HL-60 (cell line): ENCODE measurements around the gene FLT3LG.
"Not testable (repeated sequence)": the region's sequence is repeated elsewhere in the genome, so short reads cannot be mapped to it uniquely, and the experiment has no call there.

ENCODE experiments used
- DNase-seq, 2 experiments: peaks; one replicate each; pipeline ENCODE4 v3.0.0-alpha.2; 2010 to 2020; ENCODE audit warnings: low read depth in 1 of 2, low spot score in 1 of 2
- H3K27ac ChIP-seq: fragments of 250-450 bp; sonication (Bioruptor Pico); replicated peaks from 2 replicates; pipeline ENCODE4 v1.5.1; 2020; ENCODE audit warnings: mild to moderate bottlenecking, moderate library complexity
- H3K27me3 ChIP-seq: fragments of 250-450 bp; sonication (Bioruptor Pico); 2 replicates; pipeline ENCODE4 v1.5.1; 2021; ENCODE audit warnings: mild to moderate bottlenecking, moderate library complexity; ENCODE audit not compliant: insufficient read depth, poor library complexity, severe bottlenecking
- H3K4me3 ChIP-seq: replicated peaks from 2 replicates; pipeline ENCODE4 v1.5.1; 2011; ENCODE audit warnings: mild to moderate bottlenecking, control low read depth, low read length; ENCODE audit not compliant: insufficient read depth
- CTCF ChIP-seq: IDR thresholded peaks from one replicate; pipeline ENCODE4 v1.5.1; 2011; ENCODE audit warnings: low read length, control low read depth, inconsistent platforms; ENCODE audit not compliant: insufficient read depth
- GABPA ChIP-seq: IDR thresholded peaks from 2 replicates; pipeline ENCODE4 v1.6.1; 2012; ENCODE audit warnings: low read depth
- POLR2AphosphoS5 ChIP-seq: IDR thresholded peaks from 2 replicates; pipeline ENCODE4 v1.6.1; 2012; ENCODE audit warnings: low read depth
- REST ChIP-seq: IDR thresholded peaks from 2 replicates; pipeline ENCODE4 v1.6.1; 2012; ENCODE audit warnings: low read depth; ENCODE audit not compliant: insufficient replicate concordance
- SPI1 ChIP-seq: IDR thresholded peaks from 2 replicates; pipeline ENCODE4 v1.6.1; 2012; ENCODE audit warnings: low read depth, mild to moderate bottlenecking, borderline replicate concordance

Gene FLT3LG

GRCh38 chr19:49459388-49459787 lies 14.6 kb upstream of the FLT3LG start:
- H3K27me3 ChIP-seq, result no peaks in the 10 kb centered on the region
- H3K4me3 ChIP-seq, result no peak overlapping the region
- H3K27ac ChIP-seq, result no peak overlapping the region
- DNase-seq, result no peak
- TF ChIP-seq SPI1, result no peak

DNA sequence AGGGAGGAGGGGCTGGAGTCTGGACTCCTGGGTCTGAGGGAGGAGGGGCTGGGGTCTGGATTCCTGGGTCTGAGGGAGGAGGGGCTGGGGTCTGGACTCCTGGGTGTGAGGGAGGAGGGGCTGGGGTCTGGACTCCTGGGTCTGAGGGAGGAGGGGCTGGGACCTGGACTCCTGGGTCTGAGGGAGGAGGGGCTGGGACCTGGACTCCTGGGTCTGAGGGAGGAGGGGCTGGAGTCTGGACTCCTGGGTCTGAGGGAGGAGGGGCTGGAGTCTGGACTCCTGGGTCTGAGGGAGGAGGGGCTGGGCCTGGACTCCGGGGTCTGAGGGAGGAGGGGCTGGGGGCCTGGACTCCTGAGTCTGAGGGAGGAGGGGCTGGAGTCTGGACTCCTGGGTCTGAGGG lies 12.9 kb upstream of the FLT3LG start:
- DNase-seq, H3K27ac ChIP-seq: not testable (repeated sequence)

GRCh38 chr19:49461656-49462055 lies 12.4 kb upstream of the FLT3LG start:
- no peak for DNase-seq
- H3K27ac ChIP-seq, result no peak overlapping the region
- H3K4me3 ChIP-seq, result no peak overlapping the region
- H3K27me3 ChIP-seq, result no peaks in the 10 kb centered on the region
- TF ChIP-seq GABPA (no peak), REST (no peak), POLR2AphosphoS5 (no peak), SPI1 (no peak), CTCF (no peak)

More for the DNA sequence above, 12.9 kb upstream of the FLT3LG start:
- not testable (repeated sequence) for H3K27me3 ChIP-seq, H3K4me3 ChIP-seq

DNA sequence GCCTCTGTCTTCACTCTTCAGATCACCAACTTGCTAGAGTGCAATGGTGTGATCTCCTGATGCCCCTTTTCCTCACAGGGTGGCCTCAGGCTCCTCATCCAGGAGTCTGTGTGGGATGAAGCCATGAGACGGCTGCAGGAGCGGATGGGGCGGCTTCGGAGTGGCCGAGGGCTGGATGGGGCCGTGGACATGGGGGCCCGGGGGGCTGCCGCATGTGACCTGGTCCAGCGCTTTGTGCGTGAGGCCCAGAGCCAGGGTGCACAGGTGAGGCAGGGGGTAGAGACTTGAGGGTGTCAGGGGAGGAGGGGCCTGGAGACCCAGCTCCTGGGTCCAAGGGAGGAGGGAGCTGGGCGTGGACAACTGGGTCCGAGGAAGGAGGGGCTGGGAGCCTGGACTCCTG lies 11.5 kb upstream of the FLT3LG start:
- TF ChIP-seq CTCF (no peak), SPI1 (no peak), POLR2AphosphoS5 (no peak), REST (no peak), GABPA (no peak)
- no peaks in the 10 kb centered on the region for H3K27me3 ChIP-seq
- H3K4me3 ChIP-seq, result no peak overlapping the region
- no peak overlapping the region for H3K27ac ChIP-seq
- no peak for DNase-seq

DNA sequence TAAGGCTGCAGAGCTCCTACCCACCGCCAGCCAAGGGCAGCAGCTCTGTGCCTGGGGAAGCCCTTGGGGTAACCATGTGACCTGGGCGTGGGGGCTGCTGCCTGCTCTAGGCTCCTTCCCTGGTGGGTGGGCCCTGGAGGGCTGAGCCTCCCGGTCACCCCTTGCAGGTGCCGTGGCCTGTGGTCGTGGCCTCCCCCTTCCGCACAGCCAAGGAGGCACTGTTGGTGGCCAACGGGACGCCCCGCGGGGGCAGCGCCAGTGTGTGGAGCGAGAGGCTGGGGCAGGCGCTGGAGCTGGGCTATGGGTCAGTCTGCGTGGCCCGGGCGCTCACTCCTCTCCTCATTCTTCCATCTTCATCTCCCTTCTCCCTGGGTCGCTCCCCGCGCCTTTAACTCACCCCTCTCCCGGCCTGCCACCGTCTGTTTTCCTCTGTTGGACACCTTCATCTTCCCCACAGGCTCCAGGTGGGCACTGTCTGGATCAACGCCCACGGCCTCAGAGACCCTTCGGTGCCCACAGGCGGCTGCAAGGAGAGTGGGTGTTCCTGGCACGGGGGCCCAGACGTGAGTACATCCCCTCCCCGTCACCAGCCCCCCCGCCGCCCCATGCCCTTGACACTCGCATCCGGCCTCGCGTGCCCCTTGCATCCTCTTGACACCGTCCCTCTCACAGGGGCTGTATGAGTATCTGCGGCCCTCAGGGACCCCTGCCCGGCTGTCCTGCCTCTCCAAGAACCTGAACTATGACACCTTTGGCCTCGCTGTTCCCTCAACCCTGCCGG lies 9.9 kb upstream of the FLT3LG start:
- H3K4me3 ChIP-seq, result no peak overlapping the region
- DNase-seq, result no peak
- H3K27me3 ChIP-seq, result no peaks in the 10 kb centered on the region
- no peak for TF ChIP-seq CTCF
- TF ChIP-seq SPI1, result no peak
- TF ChIP-seq REST, result no peak
- no peak for TF ChIP-seq POLR2AphosphoS5
- no peak overlapping the region for H3K27ac ChIP-seq
